ENCODE results near the gene NUAK1.

The NUAK1 gene

GRCh38 chr12:106034316-106034715 lies 104.4 kb downstream of the NUAK1 start:
- Histone ChIP-seq H3K9me3 (ENCODE audit: control insufficient read depth, insufficient read depth, low read length) (no peaks in the 10 kb centered on the region; the same call in 1 of the 2 replicates), H3K27ac (ENCODE audit: low read depth, low read length) (no peak overlapping the region), H3K79me2 (ENCODE audit: control insufficient read depth, low read length) (no peaks in the 10 kb centered on the region), H3K4me1 (ENCODE audit: control insufficient read depth, low read length) (no peaks in the 10 kb centered on the region), H3K27me3 (ENCODE audit: control insufficient read depth, low read length) (no peaks in the 10 kb centered on the region; the same call in 1 of the 2 replicates), H3K4me2 (ENCODE audit: low read length) (no peak overlapping the region), H3K36me3 (ENCODE audit: control insufficient read depth, low read length) (no peaks in the 10 kb centered on the region), H3K4me3 (ENCODE audit: low read length) (no peak overlapping the region), H3F3A (ENCODE audit: control insufficient read depth, insufficient read depth) (no peaks in the 10 kb centered on the region), H4K20me1 (ENCODE audit: control insufficient read depth, insufficient read depth, low read depth, low read length) (no peaks in the 10 kb centered on the region), H3K9me2 (replicated peaks; ENCODE audit: control insufficient read depth, low read length) (no peaks in the 10 kb centered on the region)
- TF ChIP-seq, protein P1, sequence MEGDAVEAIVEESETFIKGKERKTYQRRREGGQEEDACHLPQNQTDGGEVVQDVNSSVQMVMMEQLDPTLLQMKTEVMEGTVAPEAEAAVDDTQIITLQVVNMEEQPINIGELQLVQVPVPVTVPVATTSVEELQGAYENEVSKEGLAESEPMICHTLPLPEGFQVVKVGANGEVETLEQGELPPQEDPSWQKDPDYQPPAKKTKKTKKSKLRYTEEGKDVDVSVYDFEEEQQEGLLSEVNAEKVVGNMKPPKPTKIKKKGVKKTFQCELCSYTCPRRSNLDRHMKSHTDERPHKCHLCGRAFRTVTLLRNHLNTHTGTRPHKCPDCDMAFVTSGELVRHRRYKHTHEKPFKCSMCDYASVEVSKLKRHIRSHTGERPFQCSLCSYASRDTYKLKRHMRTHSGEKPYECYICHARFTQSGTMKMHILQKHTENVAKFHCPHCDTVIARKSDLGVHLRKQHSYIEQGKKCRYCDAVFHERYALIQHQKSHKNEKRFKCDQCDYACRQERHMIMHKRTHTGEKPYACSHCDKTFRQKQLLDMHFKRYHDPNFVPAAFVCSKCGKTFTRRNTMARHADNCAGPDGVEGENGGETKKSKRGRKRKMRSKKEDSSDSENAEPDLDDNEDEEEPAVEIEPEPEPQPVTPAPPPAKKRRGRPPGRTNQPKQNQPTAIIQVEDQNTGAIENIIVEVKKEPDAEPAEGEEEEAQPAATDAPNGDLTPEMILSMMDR (IDR thresholded peaks at IDR 0.05; ENCODE audit: low read depth, low read length, poor library complexity, severe bottlenecking) = no peak
- TF ChIP-seq EZH2phosphoT487 (IDR thresholded peaks at IDR 0.05; ENCODE audit: borderline replicate concordance, low read length) = no peak

DNA sequence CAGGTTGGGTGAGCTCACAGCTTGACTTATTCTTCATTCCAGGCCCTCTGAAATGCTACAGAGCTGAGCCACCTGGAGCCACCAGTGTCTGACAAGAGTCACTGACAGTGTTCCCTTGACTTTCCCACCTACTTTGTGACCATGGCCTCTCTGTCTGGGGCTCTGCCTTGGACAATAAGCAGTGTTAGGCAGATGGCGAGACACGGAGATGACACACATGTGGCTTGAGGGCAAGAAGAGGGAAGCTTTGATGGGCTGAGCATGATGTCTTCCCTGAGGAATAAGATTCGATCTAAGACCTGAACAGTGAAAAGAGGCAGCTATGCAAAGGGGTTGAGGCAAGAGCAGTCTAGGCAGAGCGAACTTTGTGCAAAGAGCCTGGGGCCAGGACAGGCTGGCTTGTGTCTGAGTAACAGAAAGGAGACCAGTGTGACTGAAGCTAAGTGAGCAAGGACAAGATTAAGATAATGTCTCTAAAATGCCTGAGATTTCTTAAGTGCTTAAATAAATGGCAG lies 105.5 kb downstream of the NUAK1 start:
- no peak overlapping the region for H3K4me2 ChIP-seq (ENCODE audit: low read length)
- no peak overlapping the region for H3K4me3 ChIP-seq (ENCODE audit: low read length)
- TF ChIP-seq, protein P1 (IDR thresholded peaks at IDR 0.05; ENCODE audit: low read depth, low read length, poor library complexity, severe bottlenecking) = no peak
- no peaks in the 10 kb centered on the region for H3K36me3 ChIP-seq (ENCODE audit: control insufficient read depth, low read length)
- no peak overlapping the region for H3K27ac ChIP-seq (ENCODE audit: low read depth, low read length)
- no peaks in the 10 kb centered on the region for H3K4me1 ChIP-seq (ENCODE audit: control insufficient read depth, low read length)
- no peaks in the 10 kb centered on the region for H3K9me3 ChIP-seq (ENCODE audit: control insufficient read depth, insufficient read depth, low read length)
- H4K20me1 ChIP-seq (ENCODE audit: control insufficient read depth, insufficient read depth, low read depth, low read length) = no peaks in the 10 kb centered on the region
- H3K27me3 ChIP-seq (ENCODE audit: control insufficient read depth, low read length) = peaks cover 3% of the 10 kb centered on the region; the same call in 1 of the 2 replicates
- no peaks in the 10 kb centered on the region for H3F3A ChIP-seq (ENCODE audit: control insufficient read depth, insufficient read depth)
- no peaks in the 10 kb centered on the region for H3K79me2 ChIP-seq (ENCODE audit: control insufficient read depth, low read length)
- no peaks in the 10 kb centered on the region for H3K9me2 ChIP-seq (replicated peaks; ENCODE audit: control insufficient read depth, low read length)

GRCh38 chr12:106032623-106032925 lies 106.2 kb downstream of the NUAK1 start:
- Histone ChIP-seq H3K4me2 (ENCODE audit: low read length) (no peak overlapping the region), H3K36me3 (ENCODE audit: control insufficient read depth, low read length) (no peaks in the 10 kb centered on the region), H4K20me1 (ENCODE audit: control insufficient read depth, insufficient read depth, low read depth, low read length) (no peaks in the 10 kb centered on the region), H3K79me2 (ENCODE audit: control insufficient read depth, low read length) (no peaks in the 10 kb centered on the region), H3K27me3 (ENCODE audit: control insufficient read depth, low read length) (peaks cover 3% of the 10 kb centered on the region; the same call in 1 of the 2 replicates), H3F3A (ENCODE audit: control insufficient read depth, insufficient read depth) (no peaks in the 10 kb centered on the region), H3K4me3 (ENCODE audit: low read length) (no peak overlapping the region), H3K4me1 (ENCODE audit: control insufficient read depth, low read length) (no peaks in the 10 kb centered on the region), H3K27ac (ENCODE audit: low read depth, low read length) (no peak overlapping the region), H3K9me2 (replicated peaks; ENCODE audit: control insufficient read depth, low read length) (no peaks in the 10 kb centered on the region), H3K9me3 (ENCODE audit: control insufficient read depth, insufficient read depth, low read length) (no peaks in the 10 kb centered on the region)
- TF ChIP-seq EZH2phosphoT487 (IDR thresholded peaks at IDR 0.05; ENCODE audit: borderline replicate concordance, low read length) = no peak
- TF ChIP-seq, protein P1 (IDR thresholded peaks at IDR 0.05; ENCODE audit: low read depth, low read length, poor library complexity, severe bottlenecking) = no peak

Measured in DOHH2 (cell line).